HG03064 (cell line): Measurements from ENCODE around the gene BEAN1.

Experiments
- ATAC-seq: cut with Tn5 transposase; IDR thresholded peaks from one replicate; pipeline ENCODE4 v1.9.1; 2021; ENCODE audit warnings: low read depth; ENCODE audit not compliant: unreplicated experiment

The BEAN1 gene

GRCh38 chr16:66395806-66396555 is 31.1 kb upstream of the BEAN1 start:
- no peak for ATAC-seq

GRCh38 chr16:66397736-66398433 is 29.2 kb upstream of the BEAN1 start:
- ATAC-seq = no peak

GRCh38 chr16:66399031-66399430 is 28.1 kb upstream of the BEAN1 start:
- no peak for ATAC-seq

- no peak for ATAC-seq
Observed at GRCh38 chr16:66399930-66400329, 27.2 kb upstream of the BEAN1 start.

GRCh38 chr16:66400503-66401380 is 26.4 kb upstream of the BEAN1 start:
- no peak for ATAC-seq

- ATAC-seq = no peak
Observed at GRCh38 chr16:66401610-66402009, 25.5 kb upstream of the BEAN1 start.

- no peak for ATAC-seq
Observed at GRCh38 chr16:66402166-66402565, 24.9 kb upstream of the BEAN1 start.

- ATAC-seq = no peak
Observed at GRCh38 chr16:66402591-66403230, 24.4 kb upstream of the BEAN1 start.

- ATAC-seq = no peak
Observed at GRCh38 chr16:66403531-66404145, 23.5 kb upstream of the BEAN1 start.

- no peak for ATAC-seq
Observed at GRCh38 chr16:66405057-66405783, 21.9 kb upstream of the BEAN1 start.

- peak; percentile 84 for ATAC-seq
Observed at GRCh38 chr16:66406534-66407221, 20.4 kb upstream of the BEAN1 start.

- ATAC-seq = no peak
Observed at GRCh38 chr16:66408163-66409048, 18.7 kb upstream of the BEAN1 start.

GRCh38 chr16:66409156-66409555 is 17.9 kb upstream of the BEAN1 start:
- no peak for ATAC-seq

- ATAC-seq = no peak
Observed at GRCh38 chr16:66412182-66412581, 14.9 kb upstream of the BEAN1 start.

GRCh38 chr16:66414891-66415290 is 12.2 kb upstream of the BEAN1 start:
- ATAC-seq = no peak

GRCh38 chr16:66416136-66416535 is 11.0 kb upstream of the BEAN1 start:
- no peak for ATAC-seq

GRCh38 chr16:66416939-66417700 is 10.0 kb upstream of the BEAN1 start:
- ATAC-seq = no peak
